GM12864 (cell line): Measurements from ENCODE around the gene UROD.

Experiments
- DNase-seq: peaks from one replicate; pipeline ENCODE4 v3.0.0-alpha.2; 2011; ENCODE audit warnings: low read depth
- H3K4me3 ChIP-seq: 2 replicates; pipeline ENCODE4 v1.5.1; 2011; ENCODE audit warnings: mild to moderate bottlenecking, low read depth, low read length, control low read depth
- CTCF ChIP-seq: IDR thresholded peaks from 2 replicates; pipeline ENCODE4 v1.5.1; 2011; ENCODE audit warnings: low read depth, mild to moderate bottlenecking, moderate library complexity, low read length, control low read depth, inconsistent platforms; ENCODE audit errors: missing control alignments

Gene UROD

GRCh38 chr1:45026446-45026845, 14.4 kb downstream of the UROD start:
- TF ChIP-seq CTCF, result no peak
- no peak for DNase-seq
- H3K4me3 ChIP-seq, result no peak overlapping the region

DNA sequence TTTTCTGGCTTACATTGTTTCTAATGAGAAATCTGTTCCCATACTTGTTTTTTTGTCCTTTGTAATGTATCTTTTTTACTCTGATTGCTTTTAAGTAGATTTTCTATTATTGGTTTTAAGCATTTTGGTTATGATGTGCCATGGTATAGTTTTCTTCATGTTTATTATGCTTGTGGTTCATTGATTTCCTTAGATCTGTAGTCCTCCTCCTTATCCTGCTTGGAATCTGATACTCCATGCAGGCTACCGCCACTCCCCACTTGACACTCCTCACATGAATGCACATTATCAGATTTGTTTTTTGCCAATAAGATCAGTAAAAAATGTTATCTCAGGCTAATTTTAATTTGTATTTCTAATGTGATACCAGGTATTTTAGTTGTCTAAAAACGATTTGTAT, 20.8 kb downstream of the UROD start:
- no peak for DNase-seq
- TF ChIP-seq CTCF, result no peak

DNA sequence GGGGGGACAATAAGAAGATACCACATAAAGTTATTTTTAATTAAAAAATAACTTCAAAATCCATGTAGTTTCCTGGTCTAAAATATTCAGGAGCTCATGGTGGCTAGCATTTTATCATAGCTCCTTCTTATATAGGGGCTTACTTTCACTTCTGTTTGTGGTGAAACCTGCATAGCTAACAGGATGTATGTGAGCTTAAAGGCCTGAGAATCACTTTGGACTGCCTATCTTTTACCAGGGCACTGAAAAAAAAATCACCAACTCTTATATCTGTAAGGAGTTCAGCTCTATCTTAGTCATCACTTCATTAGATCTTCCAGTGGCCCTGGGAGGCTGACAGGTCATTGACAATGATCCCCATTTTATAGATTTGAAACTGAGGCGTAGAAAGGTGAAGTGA, 21.3 kb downstream of the UROD start:
- no peak for DNase-seq
- TF ChIP-seq CTCF, result no peak
- H3K4me3 ChIP-seq, result no peak overlapping the region

More for the DNA sequence above, 20.8 kb downstream of the UROD start:
- no peak overlapping the region for H3K4me3 ChIP-seq

DNA sequence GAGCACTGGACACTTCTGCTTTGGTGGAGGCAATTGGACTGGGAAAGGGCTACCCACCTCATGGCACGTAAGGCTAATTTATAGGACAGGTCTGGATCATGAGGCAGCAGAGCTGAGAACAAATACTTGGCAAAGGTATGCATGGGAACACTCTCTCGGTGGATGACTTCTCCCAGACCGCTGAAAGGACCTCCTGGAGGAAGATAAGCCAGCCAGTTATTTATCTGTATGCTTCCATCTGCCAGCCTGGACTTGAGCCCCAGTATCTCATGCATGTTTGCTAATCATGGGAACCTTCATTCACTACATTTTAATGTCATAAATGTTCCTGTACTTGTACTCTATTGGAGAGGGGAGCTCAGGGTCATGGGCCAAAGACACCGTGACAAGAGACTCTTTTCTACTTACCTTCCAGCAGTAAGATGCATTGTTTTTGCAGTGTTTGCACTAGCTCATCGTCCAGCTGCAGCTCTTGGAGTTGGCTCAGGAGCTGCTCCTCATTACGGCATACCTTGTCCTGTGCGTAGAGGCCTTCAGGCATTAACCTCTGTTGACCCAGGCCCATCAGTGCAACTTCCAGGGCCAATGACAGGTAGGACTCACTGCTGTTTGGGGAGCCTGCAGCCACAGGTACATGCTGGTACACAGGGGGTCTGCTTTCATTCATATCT, 23.7 kb downstream of the UROD start:
- H3K4me3 ChIP-seq, result no peak overlapping the region
- no peak for DNase-seq
- no peak for TF ChIP-seq CTCF

DNA sequence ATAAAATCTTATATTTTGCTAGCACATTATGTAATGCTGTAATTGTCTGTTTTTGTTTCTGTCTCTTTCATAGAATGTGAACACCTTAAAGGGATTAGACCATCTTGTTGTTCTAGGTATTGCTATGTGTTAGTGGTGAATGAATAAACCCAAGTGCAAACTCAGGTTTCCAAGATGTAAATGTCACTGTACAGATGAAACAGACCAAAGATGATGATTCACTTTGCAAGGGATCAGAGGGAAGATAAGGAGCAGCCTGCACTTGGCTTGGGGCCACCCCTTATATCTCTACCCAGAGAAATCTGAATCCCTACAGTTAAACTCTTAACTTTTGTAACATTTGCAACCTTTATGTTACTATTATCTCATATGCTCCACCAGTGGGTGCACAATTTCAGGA, 25.4 kb downstream of the UROD start:
- H3K4me3 ChIP-seq, result no peak overlapping the region
- no peak for TF ChIP-seq CTCF
- DNase-seq, result no peak

DNA sequence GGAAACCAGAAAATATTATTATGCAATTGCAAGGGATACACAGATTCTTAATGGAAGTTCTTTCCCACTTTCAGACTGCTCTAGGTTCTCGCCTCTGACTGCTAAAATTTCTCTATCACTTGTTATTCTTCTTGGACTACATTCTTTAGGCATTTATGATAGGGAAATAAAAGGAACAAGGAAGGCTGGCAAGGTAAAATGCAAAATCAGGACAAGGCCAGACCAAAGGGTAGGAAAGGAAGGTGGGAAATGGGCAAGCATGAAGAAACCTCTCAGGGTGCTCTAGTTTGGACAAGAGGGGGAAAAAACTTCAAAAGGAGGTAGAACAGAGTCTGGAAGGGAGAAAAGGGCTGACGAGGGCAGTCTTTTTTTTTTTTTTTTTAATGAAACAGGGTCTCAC, 26.2 kb downstream of the UROD start:
- no peak overlapping the region for H3K4me3 ChIP-seq
- no peak for DNase-seq
- TF ChIP-seq CTCF, result no peak

DNA sequence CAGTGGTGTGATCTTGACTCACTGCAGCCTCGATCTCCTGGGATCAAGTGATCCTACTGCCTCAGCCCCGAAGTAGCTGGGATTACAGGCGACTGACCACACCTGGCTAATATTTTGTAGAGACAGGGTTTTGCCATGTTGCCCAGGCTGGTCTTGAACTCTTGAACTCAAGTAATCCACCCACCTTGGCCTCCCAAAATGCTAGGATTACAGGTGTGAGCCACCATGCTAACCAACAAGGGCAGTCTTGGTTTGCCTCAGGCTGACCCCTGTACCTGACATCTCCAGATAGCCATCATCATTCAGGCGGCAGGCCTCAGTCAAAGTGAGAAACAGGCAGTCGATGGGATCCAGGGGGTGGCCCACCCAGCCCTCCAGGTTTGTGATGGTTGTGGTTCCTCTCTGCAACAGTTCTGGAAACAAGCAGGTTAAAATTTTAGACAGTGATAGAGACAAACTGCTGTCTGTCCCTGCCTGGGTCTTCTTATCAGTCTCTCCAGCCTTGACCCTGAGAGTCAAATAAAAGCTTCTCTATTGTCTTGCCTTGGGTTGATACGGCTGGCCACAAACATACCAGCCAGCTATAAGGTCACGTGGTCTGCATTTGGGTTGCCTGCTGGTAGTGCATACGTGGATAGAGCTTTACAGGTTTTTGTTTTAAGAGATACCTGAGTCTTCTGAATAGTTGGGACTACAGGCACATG, 26.8 kb downstream of the UROD start:
- H3K4me3 ChIP-seq, result no peak overlapping the region
- no peak for DNase-seq
- TF ChIP-seq CTCF, result no peak
